ENCODE data around the gene PDE6G. TPM values are rescaled to one million over a fixed set of nuclear protein-coding genes. Genes with fewer than 3 reads are reported as not detected.
A peak's percentile ranks its signal among the peaks of the same experiment; 100 is the strongest.

PDE6G gene
- total and polyA plus RNA-seq, 2 experiments from 2014 or later, result 0.37 to 0.87 TPM

GRCh38 chr17:81644976-81645952, 11.1 kb downstream of the PDE6G start:
- WGBS (ENCODE audit: low lambda C conversion rate, missing lambda C conversion rate), result 93% methylated on average over 29 of the region's 29 CpGs
- Histone ChIP-seq H3K36me3 (replicated peaks; ENCODE audit: insufficient read depth, low read depth) (no peaks in the 10 kb centered on the region), H3K9me2 (replicated peaks; ENCODE audit: insufficient read depth) (no peaks in the 10 kb centered on the region), H3K4me2 (no peak overlapping the region), H3K9me3 (ENCODE audit: low read depth) (no peaks in the 10 kb centered on the region), H2AFZ (no peak overlapping the region), H3K27ac (no peak overlapping the region), H3K4me3 (no peak overlapping the region), H3K27me3 (peaks cover 6% of the 10 kb centered on the region), H3K79me2 (no peaks in the 10 kb centered on the region), H3K4me1 (ENCODE audit: insufficient read depth) (no peaks in the 10 kb centered on the region), H4K20me1 (ENCODE audit: insufficient read depth, poor library complexity, severe bottlenecking) (no peaks in the 10 kb centered on the region)
- no peak for DNase-seq (ENCODE audit: low spot score)
- TF ChIP-seq EZH2 (IDR thresholded peaks at IDR 0.05; ENCODE audit: borderline replicate concordance) (no peak), EZH2phosphoT487 (IDR thresholded peaks at IDR 0.05; ENCODE audit: low read depth, severe bottlenecking, unreplicated experiment) (no peak)
- TF ChIP-seq, protein P1, sequence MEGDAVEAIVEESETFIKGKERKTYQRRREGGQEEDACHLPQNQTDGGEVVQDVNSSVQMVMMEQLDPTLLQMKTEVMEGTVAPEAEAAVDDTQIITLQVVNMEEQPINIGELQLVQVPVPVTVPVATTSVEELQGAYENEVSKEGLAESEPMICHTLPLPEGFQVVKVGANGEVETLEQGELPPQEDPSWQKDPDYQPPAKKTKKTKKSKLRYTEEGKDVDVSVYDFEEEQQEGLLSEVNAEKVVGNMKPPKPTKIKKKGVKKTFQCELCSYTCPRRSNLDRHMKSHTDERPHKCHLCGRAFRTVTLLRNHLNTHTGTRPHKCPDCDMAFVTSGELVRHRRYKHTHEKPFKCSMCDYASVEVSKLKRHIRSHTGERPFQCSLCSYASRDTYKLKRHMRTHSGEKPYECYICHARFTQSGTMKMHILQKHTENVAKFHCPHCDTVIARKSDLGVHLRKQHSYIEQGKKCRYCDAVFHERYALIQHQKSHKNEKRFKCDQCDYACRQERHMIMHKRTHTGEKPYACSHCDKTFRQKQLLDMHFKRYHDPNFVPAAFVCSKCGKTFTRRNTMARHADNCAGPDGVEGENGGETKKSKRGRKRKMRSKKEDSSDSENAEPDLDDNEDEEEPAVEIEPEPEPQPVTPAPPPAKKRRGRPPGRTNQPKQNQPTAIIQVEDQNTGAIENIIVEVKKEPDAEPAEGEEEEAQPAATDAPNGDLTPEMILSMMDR (IDR thresholded peaks at IDR 0.05; ENCODE audit: poor library complexity), result no peak

GRCh38 chr17:81644496-81644895, 11.8 kb downstream of the PDE6G start:
- no peaks in the 10 kb centered on the region for H3K79me2 ChIP-seq
- no peaks in the 10 kb centered on the region for H3K4me1 ChIP-seq (ENCODE audit: insufficient read depth)
- H3K4me2 ChIP-seq, result no peak overlapping the region
- no peaks in the 10 kb centered on the region for H4K20me1 ChIP-seq (ENCODE audit: insufficient read depth, poor library complexity, severe bottlenecking)
- no peak overlapping the region for H3K4me3 ChIP-seq
- no peaks in the 10 kb centered on the region for H3K9me3 ChIP-seq (ENCODE audit: low read depth)
- H3K36me3 ChIP-seq (replicated peaks; ENCODE audit: insufficient read depth, low read depth), result no peaks in the 10 kb centered on the region
- WGBS (ENCODE audit: low lambda C conversion rate, missing lambda C conversion rate), result 94% methylated on average over 15 of the region's 15 CpGs
- no peak overlapping the region for H3K27ac ChIP-seq
- H3K27me3 ChIP-seq, result peaks cover 6% of the 10 kb centered on the region
- no peak for DNase-seq (ENCODE audit: low spot score)
- TF ChIP-seq EZH2 (IDR thresholded peaks at IDR 0.05; ENCODE audit: borderline replicate concordance) (no peak), EZH2phosphoT487 (IDR thresholded peaks at IDR 0.05; ENCODE audit: low read depth, severe bottlenecking, unreplicated experiment) (no peak)
- TF ChIP-seq, protein P1 (IDR thresholded peaks at IDR 0.05; ENCODE audit: poor library complexity), result no peak
- H3K9me2 ChIP-seq (replicated peaks; ENCODE audit: insufficient read depth), result no peaks in the 10 kb centered on the region
- H2AFZ ChIP-seq, result no peak overlapping the region

GRCh38 chr17:81641825-81642489, 14.4 kb downstream of the PDE6G start:
- Histone ChIP-seq H3K9me2 (replicated peaks; ENCODE audit: insufficient read depth) (no peaks in the 10 kb centered on the region), H2AFZ (no peak overlapping the region), H3K27ac (no peak overlapping the region), H3K4me1 (ENCODE audit: insufficient read depth) (peaks cover 3% of the 10 kb centered on the region), H3K79me2 (no peaks in the 10 kb centered on the region), H3K27me3 (no peaks in the 10 kb centered on the region), H3K9me3 (ENCODE audit: low read depth) (no peaks in the 10 kb centered on the region), H3K4me2 (no peak overlapping the region), H3K4me3 (no peak overlapping the region), H4K20me1 (ENCODE audit: insufficient read depth, poor library complexity, severe bottlenecking) (no peaks in the 10 kb centered on the region), H3K36me3 (replicated peaks; ENCODE audit: insufficient read depth, low read depth) (no peaks in the 10 kb centered on the region)
- peak; percentile 39 for DNase-seq (ENCODE audit: low spot score)
- TF ChIP-seq, protein P1 (IDR thresholded peaks at IDR 0.05; ENCODE audit: poor library complexity), result no peak
- no peak for TF ChIP-seq EZH2phosphoT487 (IDR thresholded peaks at IDR 0.05; ENCODE audit: low read depth, severe bottlenecking, unreplicated experiment)
- no peak for TF ChIP-seq EZH2 (IDR thresholded peaks at IDR 0.05; ENCODE audit: borderline replicate concordance)
- WGBS (ENCODE audit: low lambda C conversion rate, missing lambda C conversion rate), result 80% methylated on average over 17 of the region's 17 CpGs

All from hepatocyte (in vitro differentiated cells).